AG10803 (cell line): Measurements from ENCODE around the gene CARD9.

Source experiments
- DNase-seq: peaks from one replicate; pipeline ENCODE4 v3.0.0; 2010; ENCODE audit warnings: low read depth
- H3K4me3 ChIP-seq: 2 replicates; pipeline ENCODE4 v1.5.1; 2011; ENCODE audit warnings: mild to moderate bottlenecking, low read length, control low read depth
- CTCF ChIP-seq: conservative IDR thresholded peaks from 2 replicates; pipeline ENCODE4 v1.5.1; 2011; ENCODE audit warnings: mild to moderate bottlenecking, low read length, control low read depth, inconsistent platforms

The CARD9 gene

DNA sequence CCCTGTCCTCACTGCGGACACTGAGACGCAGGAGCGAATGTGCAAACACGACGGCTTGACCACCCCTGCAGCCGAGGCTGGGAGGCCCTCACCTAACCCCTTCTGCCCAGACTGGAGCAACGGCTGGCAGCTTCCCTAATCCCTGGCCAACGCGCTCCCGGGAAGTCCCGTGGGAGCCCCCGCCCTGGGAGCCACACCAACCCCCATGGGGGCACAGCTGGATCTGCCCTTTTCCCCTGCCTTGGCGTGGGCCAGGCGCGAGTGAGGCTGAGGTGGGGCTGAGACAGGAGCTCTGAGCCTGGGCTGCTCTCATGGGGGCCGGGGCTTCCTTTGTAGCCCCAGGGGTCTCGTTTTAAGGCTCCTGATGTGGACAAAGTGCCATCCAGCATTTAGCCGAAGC lies 5.3 kb downstream of the CARD9 start:
- no peak overlapping the region for H3K4me3 ChIP-seq
- DNase-seq = no peak
- no peak for TF ChIP-seq CTCF

GRCh38 chr9:136367296-136368145 lies 5.9 kb downstream of the CARD9 start:
- DNase-seq = no peak
- no peak overlapping the region for H3K4me3 ChIP-seq
- no peak for TF ChIP-seq CTCF

DNA sequence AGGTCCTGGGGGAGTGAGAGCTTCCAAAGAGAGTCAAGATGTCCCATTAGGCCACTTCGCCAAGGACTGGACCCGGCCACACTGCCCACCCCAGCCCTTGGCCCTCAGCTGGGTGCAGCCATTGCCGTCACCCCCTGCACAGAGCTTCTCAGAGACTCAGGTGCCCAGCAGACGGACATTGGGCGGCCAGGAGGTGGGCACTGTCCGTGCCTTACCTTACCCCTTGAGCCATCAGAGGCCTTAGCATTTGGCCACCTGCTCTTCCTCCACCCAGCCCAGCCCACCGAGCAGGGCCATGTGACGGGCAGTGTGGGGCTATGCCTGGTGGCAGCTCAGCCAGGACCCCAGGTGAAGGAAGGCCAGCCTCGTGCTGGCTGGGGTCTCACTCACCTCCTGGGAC lies 6.6 kb downstream of the CARD9 start:
- TF ChIP-seq CTCF = no peak
- DNase-seq = no peak
- no peak overlapping the region for H3K4me3 ChIP-seq

DNA sequence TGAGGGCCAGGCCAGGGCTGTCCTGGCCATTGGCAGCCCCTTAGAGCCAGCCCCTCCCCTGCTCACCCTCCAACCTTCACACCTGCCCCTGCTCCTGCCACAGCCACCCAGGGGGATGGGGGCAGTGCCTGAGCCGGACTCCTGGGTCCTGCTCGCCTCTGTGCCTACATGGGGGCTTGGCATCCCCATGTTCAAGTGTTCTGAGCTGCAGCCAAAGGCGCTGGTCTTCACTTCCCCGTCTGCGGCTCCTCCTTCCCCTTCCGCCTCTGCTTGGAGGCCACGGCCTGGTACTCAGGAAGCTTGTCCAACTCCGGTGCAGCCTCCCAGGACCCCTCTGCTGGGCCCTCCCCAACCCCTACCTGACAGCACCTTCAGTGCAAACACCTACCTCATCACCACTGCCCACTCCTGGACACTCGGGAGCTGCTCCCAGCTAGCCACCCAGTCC lies 7.7 kb downstream of the CARD9 start:
- H3K4me3 ChIP-seq = no peak overlapping the region
- no peak for DNase-seq
- TF ChIP-seq CTCF = no peak

- peak; percentile 15 for DNase-seq
- no peak overlapping the region for H3K4me3 ChIP-seq
- no peak for TF ChIP-seq CTCF
Observed at GRCh38 chr9:136364942-136365774, 8.3 kb downstream of the CARD9 start.

DNA sequence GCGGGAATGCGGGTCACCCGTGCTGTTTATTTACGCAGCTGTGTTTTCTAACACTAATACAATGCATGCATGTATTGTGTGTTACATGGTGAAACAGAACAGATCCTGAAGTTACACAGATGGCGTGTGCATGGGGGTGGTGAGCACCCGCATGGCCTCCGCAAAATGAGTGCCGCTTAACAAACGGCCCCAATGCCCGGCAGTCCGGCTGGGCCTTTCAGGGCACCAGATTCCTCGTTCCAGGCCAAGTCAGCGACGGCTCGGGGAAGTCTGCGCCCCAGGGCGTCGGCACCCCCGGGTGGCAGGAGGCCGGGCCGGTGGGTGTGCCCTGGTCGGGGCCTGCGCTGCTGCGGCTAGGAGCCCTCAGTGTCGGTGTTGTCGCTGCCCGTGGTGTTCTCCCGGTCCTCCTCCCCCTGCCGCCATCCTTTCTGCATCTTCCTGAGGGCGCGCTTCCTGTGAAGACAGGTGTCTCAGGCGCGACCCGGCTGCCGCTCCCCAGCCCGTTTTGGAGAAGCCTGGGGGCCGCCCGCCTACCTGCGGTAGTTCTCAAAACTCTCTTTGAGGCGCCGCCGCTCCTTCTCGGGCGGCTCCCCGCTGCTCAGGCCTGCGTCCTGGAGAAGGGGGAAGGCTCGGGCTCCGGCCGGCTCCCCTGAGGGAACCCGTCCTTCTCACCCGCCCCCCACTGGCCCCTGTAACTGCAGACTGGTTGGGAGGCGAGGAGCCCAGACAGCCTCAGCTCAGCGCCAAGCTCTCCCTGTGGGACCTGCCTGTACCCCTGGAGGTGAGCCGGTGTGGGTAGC lies 9.3 kb downstream of the CARD9 start:
- peak overlapping the region; percentile 24 for H3K4me3 ChIP-seq
- DNase-seq = no peak
- TF ChIP-seq CTCF = no peak
